ENCODE measurements around the gene PRKCZ.

Gene PRKCZ

GRCh38 chr1:2046953-2047748 lies 3.1 kb upstream of the PRKCZ start:
- H3K9ac ChIP-seq (ENCODE audit: low read length) = peak overlapping the region; percentile 7
- no peaks in the 10 kb centered on the region for H3K9me3 ChIP-seq (ENCODE audit: control insufficient read depth, insufficient read depth, low read depth, low read length)
- H3K4me3 ChIP-seq (ENCODE audit: low read depth, low read length) = peak overlapping the region; percentile 48
- no peaks in the 10 kb centered on the region for H3K36me3 ChIP-seq (ENCODE audit: control insufficient read depth, insufficient read depth, low read length)
- H3K27me3 ChIP-seq (ENCODE audit: control insufficient read depth, insufficient read depth, low read length) = peaks cover 57% of the 10 kb centered on the region
- H3K27ac ChIP-seq (ENCODE audit: low read depth, low read length) = no peak overlapping the region
- H3K4me1 ChIP-seq (ENCODE audit: control insufficient read depth, insufficient read depth, low read length) = peaks cover 38% of the 10 kb centered on the region

- Histone ChIP-seq H3K4me1 (ENCODE audit: control insufficient read depth, insufficient read depth, low read length) (peaks cover 38% of the 10 kb centered on the region), H3K27ac (ENCODE audit: low read depth, low read length) (no peak overlapping the region), H3K9me3 (ENCODE audit: control insufficient read depth, insufficient read depth, low read depth, low read length) (no peaks in the 10 kb centered on the region), H3K9ac (ENCODE audit: low read length) (no peak overlapping the region), H3K4me3 (ENCODE audit: low read depth, low read length) (no peak overlapping the region; the same call in 1 of the 2 replicates), H3K27me3 (ENCODE audit: control insufficient read depth, insufficient read depth, low read length) (peaks cover 57% of the 10 kb centered on the region), H3K36me3 (ENCODE audit: control insufficient read depth, insufficient read depth, low read length) (no peaks in the 10 kb centered on the region)
Measured at GRCh38 chr1:2047749-2048729, 2.2 kb upstream of the PRKCZ start.

GRCh38 chr1:2049225-2049717 lies 940 bp upstream of the PRKCZ start:
- peak overlapping the region; percentile 80 for H3K9ac ChIP-seq (ENCODE audit: low read length)
- peaks cover 38% of the 10 kb centered on the region for H3K4me1 ChIP-seq (ENCODE audit: control insufficient read depth, insufficient read depth, low read length)
- peak overlapping the region; percentile 74 for H3K4me3 ChIP-seq (ENCODE audit: low read depth, low read length)
- no peaks in the 10 kb centered on the region for H3K9me3 ChIP-seq (ENCODE audit: control insufficient read depth, insufficient read depth, low read depth, low read length)
- H3K27me3 ChIP-seq (ENCODE audit: control insufficient read depth, insufficient read depth, low read length) = peaks cover 57% of the 10 kb centered on the region
- no peaks in the 10 kb centered on the region for H3K36me3 ChIP-seq (ENCODE audit: control insufficient read depth, insufficient read depth, low read length)
- H3K27ac ChIP-seq (ENCODE audit: low read depth, low read length) = 0 out of 2 replicates have a peak overlapping the region, but pooled peaks have one; percentile 63

- H3K9ac ChIP-seq (ENCODE audit: low read length) = peak overlapping the region; percentile 47
- H3K9me3 ChIP-seq (ENCODE audit: control insufficient read depth, insufficient read depth, low read depth, low read length) = no peaks in the 10 kb centered on the region
- H3K27me3 ChIP-seq (ENCODE audit: control insufficient read depth, insufficient read depth, low read length) = peaks cover 52% of the 10 kb centered on the region
- peaks cover 35% of the 10 kb centered on the region for H3K4me1 ChIP-seq (ENCODE audit: control insufficient read depth, insufficient read depth, low read length)
- no peak overlapping the region for H3K27ac ChIP-seq (ENCODE audit: low read depth, low read length)
- peaks cover 2% of the 10 kb centered on the region for H3K36me3 ChIP-seq (ENCODE audit: control insufficient read depth, insufficient read depth, low read length)
- peak overlapping the region; percentile 85 for H3K4me3 ChIP-seq (ENCODE audit: low read depth, low read length)
Measured at GRCh38 chr1:2050461-2050792, 216 bp downstream of the PRKCZ start.

GRCh38 chr1:2050793-2051682 lies 827 bp downstream of the PRKCZ start:
- Histone ChIP-seq H3K9me3 (ENCODE audit: control insufficient read depth, insufficient read depth, low read depth, low read length) (no peaks in the 10 kb centered on the region), H3K9ac (ENCODE audit: low read length) (no peak overlapping the region), H3K36me3 (ENCODE audit: control insufficient read depth, insufficient read depth, low read length) (peaks cover 8% of the 10 kb centered on the region), H3K4me3 (ENCODE audit: low read depth, low read length) (peak overlapping the region; percentile 85), H3K4me1 (ENCODE audit: control insufficient read depth, insufficient read depth, low read length) (peaks cover 34% of the 10 kb centered on the region), H3K27me3 (ENCODE audit: control insufficient read depth, insufficient read depth, low read length) (peaks cover 48% of the 10 kb centered on the region; the same call in 1 of the 2 replicates), H3K27ac (ENCODE audit: low read depth, low read length) (no peak overlapping the region)

GRCh38 chr1:2052054-2052679 lies 2.0 kb downstream of the PRKCZ start:
- Histone ChIP-seq H3K4me3 (ENCODE audit: low read depth, low read length) (peak overlapping the region; percentile 85; the same call in 1 of the 2 replicates), H3K27ac (ENCODE audit: low read depth, low read length) (no peak overlapping the region), H3K9me3 (ENCODE audit: control insufficient read depth, insufficient read depth, low read depth, low read length) (no peaks in the 10 kb centered on the region)

GRCh38 chr1:2052756-2053155 lies 2.5 kb downstream of the PRKCZ start:
- no peaks in the 10 kb centered on the region for H3K9me3 ChIP-seq (ENCODE audit: control insufficient read depth, insufficient read depth, low read depth, low read length)
- H3K4me1 ChIP-seq (ENCODE audit: control insufficient read depth, insufficient read depth, low read length) = peaks cover 18% of the 10 kb centered on the region
- no peak overlapping the region for H3K27ac ChIP-seq (ENCODE audit: low read depth, low read length)
- no peak overlapping the region for H3K4me3 ChIP-seq (ENCODE audit: low read depth, low read length)
- H3K9ac ChIP-seq (ENCODE audit: low read length) = no peak overlapping the region
- H3K36me3 ChIP-seq (ENCODE audit: control insufficient read depth, insufficient read depth, low read length) = peaks cover 14% of the 10 kb centered on the region
- peaks cover 39% of the 10 kb centered on the region; the same call in 1 of the 2 replicates for H3K27me3 ChIP-seq (ENCODE audit: control insufficient read depth, insufficient read depth, low read length)

More at GRCh38 chr1:2052054-2052679, 2.0 kb downstream of the PRKCZ start:
- Histone ChIP-seq H3K4me1 (ENCODE audit: control insufficient read depth, insufficient read depth, low read length) (peaks cover 23% of the 10 kb centered on the region), H3K27me3 (ENCODE audit: control insufficient read depth, insufficient read depth, low read length) (peaks cover 44% of the 10 kb centered on the region; the same call in 1 of the 2 replicates), H3K9ac (ENCODE audit: low read length) (no peak overlapping the region), H3K36me3 (ENCODE audit: control insufficient read depth, insufficient read depth, low read length) (peaks cover 14% of the 10 kb centered on the region)

- Histone ChIP-seq H3K27ac (ENCODE audit: low read depth, low read length) (no peak overlapping the region), H3K9ac (ENCODE audit: low read length) (no peak overlapping the region), H3K9me3 (ENCODE audit: control insufficient read depth, insufficient read depth, low read depth, low read length) (no peaks in the 10 kb centered on the region), H3K4me3 (ENCODE audit: low read depth, low read length) (no peak overlapping the region), H3K36me3 (ENCODE audit: control insufficient read depth, insufficient read depth, low read length) (peaks cover 14% of the 10 kb centered on the region), H3K4me1 (ENCODE audit: control insufficient read depth, insufficient read depth, low read length) (peaks cover 13% of the 10 kb centered on the region; the same call in 1 of the 2 replicates), H3K27me3 (ENCODE audit: control insufficient read depth, insufficient read depth, low read length) (peaks cover 34% of the 10 kb centered on the region; the same call in 1 of the 2 replicates)
Measured at GRCh38 chr1:2053217-2053616, 3.0 kb downstream of the PRKCZ start.

- Histone ChIP-seq H3K36me3 (ENCODE audit: control insufficient read depth, insufficient read depth, low read length) (peaks cover 14% of the 10 kb centered on the region), H3K9ac (ENCODE audit: low read length) (no peak overlapping the region), H3K27ac (ENCODE audit: low read depth, low read length) (no peak overlapping the region), H3K9me3 (ENCODE audit: control insufficient read depth, insufficient read depth, low read depth, low read length) (no peaks in the 10 kb centered on the region), H3K4me1 (ENCODE audit: control insufficient read depth, insufficient read depth, low read length) (peaks cover 11% of the 10 kb centered on the region; the same call in 1 of the 2 replicates), H3K4me3 (ENCODE audit: low read depth, low read length) (no peak overlapping the region), H3K27me3 (ENCODE audit: control insufficient read depth, insufficient read depth, low read length) (peaks cover 29% of the 10 kb centered on the region; the same call in 1 of the 2 replicates)
Measured at GRCh38 chr1:2053784-2054376, 3.7 kb downstream of the PRKCZ start.
